Endometrium (tissue), 2 donors: ENCODE results near the gene STH.

ENCODE experiments used
- FAIRE-seq: peaks from 2 replicates; lab custom pipeline; 2012; peaks lifted over from hg19 to GRCh38; lab: Jason Lieb, UNC
- donor health status: control.
- donor health status: control.

The STH gene

DNA sequence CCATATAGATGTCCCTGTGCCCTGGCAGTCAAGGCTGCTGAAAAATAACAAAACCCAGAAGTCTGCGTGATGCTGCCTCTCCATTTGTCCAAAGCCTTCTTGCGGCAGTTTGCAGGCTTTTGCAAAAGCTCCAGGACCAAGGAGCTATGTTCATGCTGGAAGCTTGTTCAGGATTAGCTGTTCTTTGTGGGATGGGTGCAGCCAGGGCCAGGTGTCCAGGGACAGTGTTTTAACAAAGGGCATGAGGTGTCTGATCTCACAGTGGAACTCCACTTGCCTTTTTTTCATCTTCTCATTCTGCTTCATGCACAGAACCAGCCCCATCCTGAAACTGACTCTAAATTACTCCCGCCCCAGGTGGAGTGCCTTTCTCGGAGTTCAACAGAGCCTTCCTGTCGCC, 31.7 kb upstream of the STH start:
- no peak for FAIRE-seq

- no peak for FAIRE-seq
These were observed 30.3 kb upstream of the STH start for GRCh38 chr17:45968732-45969131.

GRCh38 chr17:45969726-45970125, 29.3 kb upstream of the STH start:
- no peak for FAIRE-seq

- FAIRE-seq = no peak
These were observed 28.4 kb upstream of the STH start for GRCh38 chr17:45970659-45971058.

- FAIRE-seq = no peak
These were observed 27.3 kb upstream of the STH start for GRCh38 chr17:45971698-45972141.

GRCh38 chr17:45972531-45972930, 26.5 kb upstream of the STH start:
- no peak for FAIRE-seq

- no peak for FAIRE-seq
These were observed 25.8 kb upstream of the STH start for GRCh38 chr17:45973099-45973780.

GRCh38 chr17:45973946-45974859, 24.8 kb upstream of the STH start:
- no peak for FAIRE-seq

- FAIRE-seq = no peak
These were observed 24.0 kb upstream of the STH start for GRCh38 chr17:45974916-45975630.

DNA sequence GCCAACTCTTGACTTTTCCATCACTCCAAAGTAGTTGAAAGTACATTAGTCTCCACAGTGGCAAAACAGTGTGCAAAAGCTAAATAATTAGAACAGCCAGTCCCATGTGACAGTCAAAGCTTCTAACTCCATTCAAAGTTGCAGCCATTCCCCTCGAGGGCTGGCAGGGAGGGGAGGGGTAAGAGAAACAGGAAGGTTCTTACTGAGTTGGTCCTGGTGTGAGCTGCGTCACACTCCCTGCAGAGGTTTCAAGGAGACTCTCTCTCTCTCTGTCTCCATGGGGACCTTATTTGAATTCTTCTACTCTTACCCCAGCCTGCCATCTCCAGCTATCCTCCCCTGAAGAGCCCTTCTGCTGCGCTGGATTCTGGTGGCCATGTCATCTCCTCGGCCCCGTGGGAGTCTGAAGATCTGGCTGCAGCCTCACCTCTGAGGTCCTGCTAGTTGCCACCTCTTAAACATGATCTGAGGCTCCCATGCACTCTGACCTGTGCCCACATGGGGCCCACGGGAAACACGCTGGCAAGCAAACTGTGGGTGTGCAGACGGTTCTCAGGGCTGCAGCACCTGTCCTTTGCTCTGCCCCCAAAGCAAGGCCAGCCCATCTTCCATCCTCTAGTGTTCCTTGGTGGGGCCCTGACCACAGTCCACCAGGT, 23.3 kb upstream of the STH start:
- FAIRE-seq = no peak

DNA sequence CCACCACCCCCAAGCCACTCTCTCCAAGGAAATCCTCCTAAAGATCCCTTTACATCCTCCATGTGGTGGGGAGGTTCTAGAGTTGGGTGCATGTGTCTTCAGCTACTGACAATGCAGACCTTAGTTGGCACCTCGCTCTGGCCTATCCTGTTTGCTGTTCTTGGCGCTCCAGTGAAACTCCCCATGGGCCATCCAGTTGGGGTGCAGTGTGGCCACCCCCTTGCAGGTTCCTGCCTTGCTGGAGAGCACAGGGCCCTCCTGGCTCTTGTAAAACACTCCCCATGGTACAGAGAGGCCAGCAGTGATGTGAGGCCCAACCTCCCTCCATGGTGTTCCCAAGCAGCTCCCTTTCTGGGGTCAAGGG, 22.7 kb upstream of the STH start:
- no peak for FAIRE-seq

DNA sequence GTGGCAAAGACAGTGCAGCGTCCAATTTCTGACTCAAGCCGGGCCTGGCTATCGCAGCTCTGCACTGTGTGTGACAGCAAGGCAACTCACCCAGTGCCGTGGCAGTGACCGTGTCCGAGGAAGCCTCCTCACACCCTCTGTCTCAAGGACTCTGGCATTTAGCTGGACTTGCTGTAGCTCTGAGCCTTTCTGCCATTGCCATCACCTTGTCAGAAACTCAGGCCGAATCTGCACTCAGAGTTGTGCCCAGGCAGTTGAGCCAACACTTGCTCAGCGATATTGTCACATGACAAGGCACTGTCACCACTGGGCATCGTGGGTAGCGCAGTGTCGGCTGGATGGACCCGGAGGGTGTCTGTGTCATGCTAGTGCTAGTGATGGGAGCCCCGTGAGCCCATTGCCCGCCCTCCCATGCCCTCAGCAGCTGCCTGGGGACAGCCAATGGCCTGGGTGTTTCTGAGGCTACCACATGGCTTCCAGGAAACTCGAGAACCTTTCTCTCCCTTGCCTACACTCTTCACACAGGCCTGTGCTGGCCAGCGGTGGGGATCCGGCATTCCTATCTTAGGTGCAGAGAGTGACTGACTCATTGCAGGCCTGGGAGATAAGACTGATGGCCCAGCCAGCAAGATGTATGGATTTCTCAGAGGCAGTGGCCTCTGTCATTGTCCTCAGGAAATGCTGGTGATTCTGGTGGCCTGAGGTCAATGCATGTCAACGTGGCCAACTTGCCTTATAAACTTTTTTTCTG, 22.1 kb upstream of the STH start:
- no peak for FAIRE-seq

DNA sequence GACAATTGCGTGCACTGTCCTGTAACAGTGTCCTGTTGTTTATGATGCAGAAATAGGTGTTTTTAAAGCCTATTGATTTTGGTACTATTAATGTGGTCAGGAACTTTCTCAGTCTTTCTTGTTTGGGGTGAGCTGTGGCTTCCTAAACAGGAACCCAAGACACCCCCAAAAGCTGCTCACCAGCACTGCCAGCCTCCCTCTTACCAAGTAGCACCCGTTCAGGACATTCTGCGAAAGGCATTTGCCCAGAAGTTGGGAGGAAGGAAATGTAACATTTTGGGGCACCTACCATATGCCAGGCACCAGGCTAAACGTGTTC, 21.6 kb upstream of the STH start:
- FAIRE-seq = no peak

DNA sequence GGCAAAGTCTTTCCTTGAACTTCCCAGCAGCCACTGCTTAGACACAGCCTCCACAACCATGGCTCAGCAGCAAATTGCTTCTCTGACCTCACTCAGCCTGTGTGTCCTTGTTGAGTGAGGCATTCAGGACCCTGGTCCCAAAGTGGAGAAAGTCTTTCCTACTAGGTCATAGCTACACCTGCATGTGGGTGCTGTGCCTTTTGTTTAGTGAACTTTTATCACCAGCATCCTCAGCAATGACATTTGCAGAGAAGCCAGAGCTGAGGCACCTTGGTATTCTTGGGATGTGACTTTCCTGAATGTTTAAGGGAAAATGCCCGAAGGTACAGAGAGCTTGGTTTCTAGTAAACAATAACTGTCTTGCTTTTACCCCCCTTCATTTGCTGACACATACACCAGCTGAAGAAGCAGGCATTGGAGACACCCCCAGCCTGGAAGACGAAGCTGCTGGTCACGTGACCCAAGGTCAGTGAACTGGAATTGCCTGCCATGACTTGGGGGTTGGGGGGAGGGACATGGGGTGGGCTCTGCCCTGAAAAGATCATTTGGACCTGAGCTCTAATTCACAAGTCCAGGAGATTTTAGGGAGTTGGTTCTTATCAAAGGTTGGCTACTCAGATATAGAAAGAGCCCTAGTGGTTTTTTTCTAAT, 20.9 kb upstream of the STH start:
- FAIRE-seq = no peak

DNA sequence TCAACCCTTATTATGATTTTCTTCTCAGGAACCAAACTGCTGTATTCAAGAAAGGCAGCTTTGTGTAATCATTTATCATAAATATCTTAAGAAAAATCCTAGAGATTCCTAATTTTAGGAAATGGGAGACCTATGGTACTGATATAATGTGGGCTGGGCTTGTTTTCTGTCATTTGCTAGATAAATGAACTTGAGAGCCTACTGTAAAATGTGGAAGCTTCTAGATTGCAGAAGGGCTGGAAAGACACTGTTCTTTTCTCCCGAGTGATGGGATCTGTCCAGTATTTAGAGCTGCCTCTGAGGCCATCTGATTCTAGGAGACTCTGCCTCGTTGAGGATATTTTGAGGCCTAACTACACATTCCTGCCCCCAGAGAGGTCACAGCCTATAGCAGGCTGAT, 19.9 kb upstream of the STH start:
- FAIRE-seq = no peak

GRCh38 chr17:45980855-45981254, 18.2 kb upstream of the STH start:
- no peak for FAIRE-seq

- FAIRE-seq = no peak
These were observed 17.7 kb upstream of the STH start for GRCh38 chr17:45981306-45981705.

DNA sequence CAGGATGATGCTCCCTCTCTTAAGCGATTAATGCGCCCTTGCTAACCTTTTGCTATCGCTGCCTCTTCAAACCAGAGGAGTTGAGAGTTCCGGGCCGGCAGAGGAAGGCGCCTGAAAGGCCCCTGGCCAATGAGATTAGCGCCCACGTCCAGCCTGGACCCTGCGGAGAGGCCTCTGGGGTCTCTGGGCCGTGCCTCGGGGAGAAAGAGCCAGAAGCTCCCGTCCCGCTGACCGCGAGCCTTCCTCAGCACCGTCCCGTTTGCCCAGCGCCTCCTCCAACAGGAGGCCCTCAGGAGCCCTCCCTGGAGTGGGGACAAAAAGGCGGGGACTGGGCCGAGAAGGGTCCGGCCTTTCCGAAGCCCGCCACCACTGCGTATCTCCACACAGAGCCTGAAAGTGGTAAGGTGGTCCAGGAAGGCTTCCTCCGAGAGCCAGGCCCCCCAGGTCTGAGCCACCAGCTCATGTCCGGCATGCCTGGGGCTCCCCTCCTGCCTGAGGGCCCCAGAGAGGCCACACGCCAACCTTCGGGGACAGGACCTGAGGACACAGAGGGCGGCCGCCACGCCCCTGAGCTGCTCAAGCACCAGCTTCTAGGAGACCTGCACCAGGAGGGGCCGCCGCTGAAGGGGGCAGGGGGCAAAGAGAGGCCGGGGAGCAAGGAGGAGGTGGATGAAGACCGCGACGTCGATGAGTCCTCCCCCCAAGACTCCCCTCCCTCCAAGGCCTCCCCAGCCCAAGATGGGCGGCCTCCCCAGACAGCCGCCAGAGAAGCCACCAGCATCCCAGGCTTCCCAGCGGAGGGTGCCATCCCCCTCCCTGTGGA, 16.0 kb upstream of the STH start:
- FAIRE-seq = no peak

GRCh38 chr17:45983614-45984310, 15.3 kb upstream of the STH start:
- no peak for FAIRE-seq

DNA sequence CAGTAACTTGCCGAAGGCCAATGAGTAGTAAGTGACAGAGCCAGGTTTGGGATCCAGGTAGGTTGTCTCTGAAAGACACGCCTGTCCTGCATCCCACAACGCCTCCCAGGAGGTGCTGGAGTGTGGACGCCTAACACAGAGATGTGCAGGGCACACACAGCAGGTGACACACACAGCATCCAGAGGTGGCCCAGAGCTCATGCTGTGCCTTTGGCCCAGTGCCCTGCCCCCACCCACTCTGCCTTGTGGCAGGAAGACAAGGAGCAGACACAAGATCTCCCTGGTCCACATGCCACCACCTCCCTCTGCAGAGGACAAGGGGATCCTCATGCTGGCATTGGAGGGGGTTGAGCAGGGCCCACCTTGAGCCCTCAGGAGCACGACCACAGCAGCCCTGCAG, 14.7 kb upstream of the STH start:
- FAIRE-seq = no peak
